Smooth muscle cell of the brain vasculature (primary cell): ENCODE results near the gene DGCR8.

Experiments used
- DNase-seq: peaks from one replicate; pipeline ENCODE4 v3.0.0-alpha.2; 2012; ENCODE audit warnings: low read depth, low spot score

DGCR8 gene

GRCh38 chr22:20089977-20090729 lies 10.1 kb downstream of the DGCR8 start:
- no peak for DNase-seq

GRCh38 chr22:20090730-20091240 lies 10.7 kb downstream of the DGCR8 start:
- DNase-seq, result no peak

- DNase-seq, result no peak
Measured at GRCh38 chr22:20091690-20092476, 11.8 kb downstream of the DGCR8 start.

- DNase-seq, result no peak
Measured at GRCh38 chr22:20092477-20092854, 12.4 kb downstream of the DGCR8 start.

- DNase-seq, result no peak
Measured at GRCh38 chr22:20093418-20094196, 13.6 kb downstream of the DGCR8 start.

GRCh38 chr22:20094197-20094807 lies 14.3 kb downstream of the DGCR8 start:
- DNase-seq, result no peak

GRCh38 chr22:20095521-20095920 lies 15.5 kb downstream of the DGCR8 start:
- no peak for DNase-seq

GRCh38 chr22:20096574-20097420 lies 16.8 kb downstream of the DGCR8 start:
- no peak for DNase-seq

GRCh38 chr22:20099099-20099711 lies 19.2 kb downstream of the DGCR8 start:
- no peak for DNase-seq

GRCh38 chr22:20101638-20102037 lies 21.6 kb downstream of the DGCR8 start:
- DNase-seq, result no peak

GRCh38 chr22:20102203-20102780 lies 22.3 kb downstream of the DGCR8 start:
- DNase-seq, result no peak

- no peak for DNase-seq
Measured at GRCh38 chr22:20105456-20106204, 25.6 kb downstream of the DGCR8 start.

- no peak for DNase-seq
Measured at GRCh38 chr22:20106205-20106848, 26.3 kb downstream of the DGCR8 start.

- DNase-seq, result no peak
Measured at GRCh38 chr22:20106849-20107237, 26.8 kb downstream of the DGCR8 start.

GRCh38 chr22:20107471-20107901 lies 27.4 kb downstream of the DGCR8 start:
- DNase-seq, result no peak

GRCh38 chr22:20107951-20108756 lies 28.1 kb downstream of the DGCR8 start:
- DNase-seq, result no peak

GRCh38 chr22:20108757-20109230 lies 28.8 kb downstream of the DGCR8 start:
- no peak for DNase-seq
